Stomach smooth muscle (tissue), 2 donors: ENCODE data around the gene FRMD4A.
A peak's percentile ranks its signal among the peaks of the same experiment; 100 is the strongest.

ENCODE experiments used
- H3K27ac ChIP-seq: one replicate; pipeline ENCODE4 v1.7.0; 2013; ENCODE audit warnings: mild to moderate bottlenecking, low read length, inconsistent platforms
- H3K27me3 ChIP-seq, 2 donors: one replicate each; pipeline ENCODE4 v1.7.0; 2013; ENCODE audit warnings: low read length in 2 of 2; ENCODE audit not compliant: insufficient read depth in 2 of 2, control insufficient read depth in 1 of 2
- H3K36me3 ChIP-seq, 2 donors: one replicate each; pipeline ENCODE4 v1.7.0; 2013; ENCODE audit warnings: low read length in 2 of 2; ENCODE audit not compliant: control insufficient read depth in 2 of 2, insufficient read depth in 2 of 2
- H3K4me1 ChIP-seq: one replicate; pipeline ENCODE4 v1.7.0; 2013; ENCODE audit warnings: low read length; ENCODE audit not compliant: control insufficient read depth, insufficient read depth
- H3K4me3 ChIP-seq, 2 donors: one replicate each; pipeline ENCODE4 v1.7.0; 2013; ENCODE audit warnings: low read length in 2 of 2
- H3K9ac ChIP-seq, 2 donors: one replicate each; pipeline ENCODE4 v1.7.0; 2013; ENCODE audit warnings: low read length in 2 of 2, mild to moderate bottlenecking in 1 of 2
- H3K9me3 ChIP-seq, 2 donors: one replicate each; pipeline ENCODE4 v1.7.0; 2013; ENCODE audit warnings: low read length in 2 of 2; ENCODE audit not compliant: control insufficient read depth in 2 of 2
- donor health status: healthy.
- donor health status: Pancreatic carcinoma.

Gene FRMD4A

GRCh38 chr10:13816195-13816925, 514.4 kb downstream of the FRMD4A start:
- no peak overlapping the region for H3K9ac ChIP-seq
- H3K27ac ChIP-seq, result peak overlapping the region; percentile 76
- no peaks in the 10 kb centered on the region for H3K27me3 ChIP-seq
- H3K36me3 ChIP-seq, result no peaks in the 10 kb centered on the region
- H3K4me3 ChIP-seq, result peak overlapping the region in 1 of 2 donors; percentile 11
- peaks cover 11% of the 10 kb centered on the region for H3K4me1 ChIP-seq
- peaks cover 0 to 11% of the 10 kb centered on the region in 2 donors for H3K9me3 ChIP-seq

- Histone ChIP-seq H3K36me3 (no peaks in the 10 kb centered on the region), H3K4me1 (peaks cover 9% of the 10 kb centered on the region), H3K4me3 (no peak overlapping the region), H3K9ac (no peak overlapping the region), H3K27me3 (no peaks in the 10 kb centered on the region), H3K27ac (no peak overlapping the region), H3K9me3 (peaks cover 0 to 11% of the 10 kb centered on the region in 2 donors)
Observed at GRCh38 chr10:13815756-13816155, 515.0 kb downstream of the FRMD4A start.

GRCh38 chr10:13813550-13813949, 517.2 kb downstream of the FRMD4A start:
- no peaks in the 10 kb centered on the region for H3K27me3 ChIP-seq
- no peak overlapping the region for H3K27ac ChIP-seq
- peaks cover 0 to 11% of the 10 kb centered on the region in 2 donors for H3K9me3 ChIP-seq
- H3K4me1 ChIP-seq, result peaks cover 11% of the 10 kb centered on the region
- H3K36me3 ChIP-seq, result no peaks in the 10 kb centered on the region
- no peak overlapping the region for H3K4me3 ChIP-seq
- no peak overlapping the region for H3K9ac ChIP-seq

- Histone ChIP-seq H3K4me3 (no peak overlapping the region), H3K4me1 (peaks cover 11% of the 10 kb centered on the region), H3K9me3 (peaks cover 0 to 11% of the 10 kb centered on the region in 2 donors), H3K27ac (no peak overlapping the region), H3K36me3 (no peaks in the 10 kb centered on the region), H3K9ac (no peak overlapping the region), H3K27me3 (no peaks in the 10 kb centered on the region)
Observed at GRCh38 chr10:13812804-13813203, 517.9 kb downstream of the FRMD4A start.

- Histone ChIP-seq H3K4me3 (no peak overlapping the region), H3K36me3 (no peaks in the 10 kb centered on the region), H3K27me3 (no peaks in the 10 kb centered on the region), H3K9ac (no peak overlapping the region), H3K9me3 (peaks cover 0 to 7% of the 10 kb centered on the region in 2 donors), H3K4me1 (peaks cover 4% of the 10 kb centered on the region), H3K27ac (no peak overlapping the region)
Observed at GRCh38 chr10:13810568-13810967, 520.2 kb downstream of the FRMD4A start.

GRCh38 chr10:13809427-13809826, 521.3 kb downstream of the FRMD4A start:
- H3K9me3 ChIP-seq, result no peaks in the 10 kb centered on the region
- H3K4me1 ChIP-seq, result peaks cover 4% of the 10 kb centered on the region
- H3K9ac ChIP-seq, result no peak overlapping the region
- H3K27ac ChIP-seq, result no peak overlapping the region
- no peaks in the 10 kb centered on the region for H3K27me3 ChIP-seq
- H3K36me3 ChIP-seq, result no peaks in the 10 kb centered on the region
- H3K4me3 ChIP-seq, result no peak overlapping the region

- Histone ChIP-seq H3K27ac (no peak overlapping the region), H3K4me1 (peaks cover 4% of the 10 kb centered on the region), H3K9ac (no peak overlapping the region), H3K9me3 (no peaks in the 10 kb centered on the region), H3K4me3 (no peak overlapping the region), H3K27me3 (no peaks in the 10 kb centered on the region), H3K36me3 (peaks cover 0 to under 1% of the 10 kb centered on the region in 2 donors)
Observed at GRCh38 chr10:13808556-13809391, 522.0 kb downstream of the FRMD4A start.

- no peaks in the 10 kb centered on the region for H3K27me3 ChIP-seq
- peaks cover 5% of the 10 kb centered on the region for H3K4me1 ChIP-seq
- no peak overlapping the region for H3K27ac ChIP-seq
- no peak overlapping the region for H3K4me3 ChIP-seq
- no peak overlapping the region for H3K9ac ChIP-seq
- H3K36me3 ChIP-seq, result peaks cover 0 to 2% of the 10 kb centered on the region in 2 donors
- no peaks in the 10 kb centered on the region for H3K9me3 ChIP-seq
Observed at GRCh38 chr10:13806419-13806818, 524.3 kb downstream of the FRMD4A start.

- Histone ChIP-seq H3K27ac (no peak overlapping the region), H3K27me3 (no peaks in the 10 kb centered on the region), H3K9me3 (no peaks in the 10 kb centered on the region), H3K9ac (no peak overlapping the region), H3K4me1 (peaks cover 6% of the 10 kb centered on the region), H3K36me3 (peaks cover 0 to 2% of the 10 kb centered on the region in 2 donors), H3K4me3 (no peak overlapping the region)
Observed at GRCh38 chr10:13803566-13804554, 526.9 kb downstream of the FRMD4A start.

- Histone ChIP-seq H3K27ac (no peak overlapping the region), H3K9me3 (no peaks in the 10 kb centered on the region), H3K27me3 (no peaks in the 10 kb centered on the region), H3K4me3 (no peak overlapping the region), H3K9ac (no peak overlapping the region), H3K36me3 (peaks cover 0 to 2% of the 10 kb centered on the region in 2 donors), H3K4me1 (peaks cover 3% of the 10 kb centered on the region)
Observed at GRCh38 chr10:13801907-13802288, 528.8 kb downstream of the FRMD4A start.
